Measurements from ENCODE around the gene KCNIP4.

The KCNIP4 gene

GRCh38 chr4:21655031-21655430 lies 293.5 kb downstream of the KCNIP4 start:
- Histone ChIP-seq H3K27ac (replicated peaks) (no peak overlapping the region), H3K27me3 (ENCODE audit: insufficient read depth, poor library complexity, severe bottlenecking) (no peaks in the 10 kb centered on the region), H3K4me3 (replicated peaks; ENCODE audit: insufficient read depth, low read length) (no peak overlapping the region)
- no peak for DNase-seq (ENCODE audit: low read depth in 1 of 2, low spot score in 1 of 2)
- TF ChIP-seq POLR2AphosphoS5 (IDR thresholded peaks at IDR 0.05; ENCODE audit: low read depth) (no peak), SPI1 (IDR thresholded peaks at IDR 0.05; ENCODE audit: borderline replicate concordance, low read depth) (no peak), GABPA (IDR thresholded peaks at IDR 0.05; ENCODE audit: low read depth) (no peak), REST (IDR thresholded peaks at IDR 0.05; ENCODE audit: insufficient replicate concordance, low read depth) (no peak), CTCF (IDR thresholded peaks at IDR 0.05; ENCODE audit: insufficient read depth, low read length) (no peak)

GRCh38 chr4:21652508-21653231 lies 295.9 kb downstream of the KCNIP4 start:
- no peak overlapping the region for H3K4me3 ChIP-seq (replicated peaks; ENCODE audit: insufficient read depth, low read length)
- no peak for DNase-seq (ENCODE audit: low read depth in 1 of 2, low spot score in 1 of 2)
- TF ChIP-seq REST (IDR thresholded peaks at IDR 0.05; ENCODE audit: insufficient replicate concordance, low read depth) (no peak), SPI1 (IDR thresholded peaks at IDR 0.05; ENCODE audit: borderline replicate concordance, low read depth) (no peak), GABPA (IDR thresholded peaks at IDR 0.05; ENCODE audit: low read depth) (no peak), POLR2AphosphoS5 (IDR thresholded peaks at IDR 0.05; ENCODE audit: low read depth) (no peak), CTCF (IDR thresholded peaks at IDR 0.05; ENCODE audit: insufficient read depth, low read length) (no peak)
- no peak overlapping the region for H3K27ac ChIP-seq (replicated peaks)
- H3K27me3 ChIP-seq (ENCODE audit: insufficient read depth, poor library complexity, severe bottlenecking), result no peaks in the 10 kb centered on the region

- Histone ChIP-seq H3K4me3 (replicated peaks; ENCODE audit: insufficient read depth, low read length) (no peak overlapping the region), H3K27ac (replicated peaks) (no peak overlapping the region), H3K27me3 (ENCODE audit: insufficient read depth, poor library complexity, severe bottlenecking) (no peaks in the 10 kb centered on the region)
- TF ChIP-seq GABPA (IDR thresholded peaks at IDR 0.05; ENCODE audit: low read depth), result no peak
- no peak for TF ChIP-seq SPI1 (IDR thresholded peaks at IDR 0.05; ENCODE audit: borderline replicate concordance, low read depth)
- TF ChIP-seq CTCF (IDR thresholded peaks at IDR 0.05; ENCODE audit: insufficient read depth, low read length), result no peak
- TF ChIP-seq POLR2AphosphoS5 (IDR thresholded peaks at IDR 0.05; ENCODE audit: low read depth), result no peak
- no peak for TF ChIP-seq REST (IDR thresholded peaks at IDR 0.05; ENCODE audit: insufficient replicate concordance, low read depth)
- DNase-seq (ENCODE audit: low read depth in 1 of 2, low spot score in 1 of 2), result no peak
Measured at GRCh38 chr4:21649391-21650090, 299.0 kb downstream of the KCNIP4 start.

All from HL-60 (cell line).